HepG2 (cell line): ENCODE data around the gene RSAD1. TPM values are rescaled to one million over a fixed set of nuclear protein-coding genes. Genes with fewer than 3 reads are reported as not detected.

Source experiments
- ATAC-seq: fragments of 200-7000 bp; cut with Tn5 transposase; 3 replicates; pipeline ENCODE4 v1.9.1; 2020; ENCODE audit warnings: mild to moderate bottlenecking, moderate library complexity
- BruUV-seq: library from RNA; stranded (reverse); fragments of 400-500 nt; replicated peaks from 2 replicates; lab custom pipeline; 2021; lab: Mats Ljungman, UMichigan
- CTCF ChIA-PET: fragments of 300-600 bp; formaldehyde crosslinking; extraction: SDS; loops from one replicate; lab custom pipeline; 2021; ENCODE audit warnings: low total read pairs, inconsistent platforms, low intra/inter-chr PET ratio; lab: Yijun Ruan, JAX
- POLR2A ChIA-PET: fragments of 350-600 bp; sonication (Branson Sonifier 250); formaldehyde crosslinking; loops from one replicate; lab custom pipeline; 2020; ENCODE audit warnings: antibody characterized with exemption, inconsistent platforms; lab: Yijun Ruan, JAX
- DNase-seq: peaks from one replicate; pipeline ENCODE4 v3.0.0-alpha.2; 2015; ENCODE audit warnings: low spot score
- FAIRE-seq: peaks from 3 replicates; lab custom pipeline; 2011; peaks lifted over from hg19 to GRCh38; lab: Jason Lieb, UNC
- H2AFZ ChIP-seq: one replicate; pipeline ENCODE4 v1.6.1; 2011; ENCODE audit warnings: low read length, inconsistent platforms
- H3K27ac ChIP-seq: fragments of 300-600 bp; 3 replicates; pipeline ENCODE4 v1.8.0; 2011; ENCODE audit warnings: mixed run types, mild to moderate bottlenecking, mixed read lengths, low read length, inconsistent platforms; ENCODE audit not compliant: insufficient read depth; ENCODE audit errors: extremely low read length
- H3K27me3 ChIP-seq, 2 experiments: fragments of 200-600 bp in 1 of 2; 2 replicates in 1 of 2; 3 replicates in 1 of 2; pipeline versions ENCODE4 v1.6.0 to v1.8.0; 2011; ENCODE audit warnings: low read length in 2 of 2, mild to moderate bottlenecking in 2 of 2, moderate library complexity in 2 of 2, inconsistent platforms in 1 of 2; ENCODE audit not compliant: insufficient read depth in 2 of 2, control insufficient read depth in 1 of 2
- H3K36me3 ChIP-seq, 2 experiments: fragments of 200-600 bp in 1 of 2; replicated peaks in 1 of 2; 2 replicates in 1 of 2; 3 replicates in 1 of 2; pipeline versions ENCODE4 v1.5.1 to v1.8.0; 2011; ENCODE audit warnings: low read length in 2 of 2, inconsistent platforms in 1 of 2; ENCODE audit not compliant: insufficient read depth in 2 of 2, control insufficient read depth in 1 of 2
- H3K4me1 ChIP-seq: 2 replicates; pipeline ENCODE4 v1.5.1; 2012; ENCODE audit warnings: low read length, inconsistent platforms; ENCODE audit not compliant: insufficient read depth
- H3K4me2 ChIP-seq: 2 replicates; pipeline ENCODE4 v1.6.0; 2011; ENCODE audit warnings: low read depth, low read length, inconsistent platforms
- H3K4me3 ChIP-seq, 3 experiments: fragments of 200-600 bp in 1 of 3; sonication (generic), shearing (Covaris generic) in 1 of 3; replicated peaks in 1 of 3; 2 replicates each; pipeline ENCODE4 v1.5.1; 2011 to 2016; ENCODE audit warnings: low read length in 3 of 3, inconsistent platforms in 2 of 3, low read depth in 2 of 3, mild to moderate bottlenecking in 2 of 3, control low read depth in 1 of 3, mixed read lengths in 1 of 3; ENCODE audit not compliant: insufficient read depth in 1 of 3
- H3K79me2 ChIP-seq: one replicate; pipeline ENCODE4 v1.6.1; 2011; ENCODE audit warnings: low read length, inconsistent platforms; ENCODE audit not compliant: insufficient read depth
- H3K9ac ChIP-seq: 2 replicates; pipeline ENCODE4 v1.6.0; 2011; ENCODE audit warnings: mild to moderate bottlenecking, low read depth, low read length, inconsistent platforms; ENCODE audit not compliant: insufficient read depth
- H3K9me3 ChIP-seq: 2 replicates; pipeline ENCODE4 v1.5.1; 2012; ENCODE audit warnings: mild to moderate bottlenecking, low read length
- H4K20me1 ChIP-seq: 2 replicates; pipeline ENCODE4 v1.6.0; 2011; ENCODE audit warnings: inconsistent platforms, mild to moderate bottlenecking, low read length, moderate library complexity; ENCODE audit not compliant: insufficient read depth
- EED ChIP-seq: sonication (generic); formaldehyde crosslinking; IDR thresholded peaks from 2 replicates; pipeline ENCODE4 v1.5.0; 2020; ENCODE audit warnings: mild to moderate bottlenecking, missing genetic modification reagents
- FOSL2 ChIP-seq: sonication (generic); formaldehyde crosslinking; IDR thresholded peaks from 2 replicates; pipeline ENCODE4 v1.4.0; 2020; ENCODE audit warnings: missing genetic modification reagents
- FOXP1 ChIP-seq, 2 experiments: fragments of 450-650 bp in 1 of 2; IDR thresholded peaks; 2 replicates each; pipeline ENCODE4 v1.6.1; 2017 to 2018; ENCODE audit warnings: antibody characterized with exemption in 1 of 2
- JUND ChIP-seq: sonication (generic); formaldehyde crosslinking; IDR thresholded peaks from 2 replicates; pipeline ENCODE4 v1.8.0; 2022; ENCODE audit warnings: mild to moderate bottlenecking, missing genetic modification reagents
- KDM5A ChIP-seq: fragments of 200-600 bp; sonication (generic); IDR thresholded peaks from 2 replicates; pipeline ENCODE4 v1.7.0; 2018; ENCODE audit warnings: antibody characterized with exemption, mild to moderate bottlenecking, low read length, borderline replicate concordance
- KLF13 ChIP-seq: sonication (generic); formaldehyde crosslinking; IDR thresholded peaks from 2 replicates; pipeline ENCODE4 v1.4.0; 2020; ENCODE audit warnings: mild to moderate bottlenecking, missing genetic modification reagents
- MTERF4 ChIP-seq: sonication (generic); formaldehyde crosslinking; IDR thresholded peaks from 2 replicates; pipeline ENCODE4 v1.8.0; 2023; ENCODE audit warnings: mild to moderate bottlenecking, missing genetic modification reagents
- MTF2 ChIP-seq: sonication (generic); formaldehyde crosslinking; IDR thresholded peaks from 2 replicates; pipeline ENCODE4 v1.5.0; 2020; ENCODE audit warnings: missing genetic modification reagents, borderline replicate concordance
- NONO ChIP-seq, 2 experiments: fragments of 450-650 bp in 1 of 2; sonication (generic) in 1 of 2; formaldehyde crosslinking in 1 of 2; IDR thresholded peaks in 1 of 2; conservative IDR thresholded peaks in 1 of 2; 2 replicates each; pipeline versions ENCODE4 v1.6.1 to v1.8.0; 2017 to 2022; ENCODE audit warnings: mild to moderate bottlenecking in 1 of 2, missing genetic modification reagents in 1 of 2, moderate library complexity in 1 of 2
- NR2F6 ChIP-seq, 2 experiments: IDR thresholded peaks; 2 replicates each; pipeline ENCODE4 v1.6.1; 2016; ENCODE audit warnings: antibody characterized with exemption in 1 of 2, mild to moderate bottlenecking in 1 of 2
- RBFOX2 ChIP-seq: fragments of 200-400 bp; formaldehyde crosslinking; IDR thresholded peaks from 2 replicates; pipeline ENCODE4 v1.6.1; 2017; ENCODE audit warnings: low read depth, mild to moderate bottlenecking, low read length
- RCOR2 ChIP-seq: IDR thresholded peaks from 2 replicates; pipeline ENCODE4 v1.6.1; 2016; ENCODE audit warnings: missing biosample characterization, missing genetic modification reagents
- REL ChIP-seq: sonication (generic); formaldehyde crosslinking; conservative IDR thresholded peaks from 2 replicates; pipeline ENCODE4 v1.8.0; 2022; ENCODE audit warnings: mild to moderate bottlenecking, missing genetic modification reagents, moderate library complexity
- SOX13 ChIP-seq, 3 experiments: fragments of 450-650 bp in 1 of 3; sonication (generic) in 1 of 3; formaldehyde crosslinking in 1 of 3; IDR thresholded peaks in 2 of 3; conservative IDR thresholded peaks in 1 of 3; 2 replicates each; pipeline versions ENCODE4 v1.5.0 to v1.6.1; 2016 to 2020; ENCODE audit warnings: antibody characterized with exemption in 1 of 3, mild to moderate bottlenecking in 1 of 3, missing compliant biosample characterization in 1 of 3, missing genetic modification reagents in 1 of 3, moderate library complexity in 1 of 3
- ZEB1 ChIP-seq: IDR thresholded peaks from 2 replicates; pipeline ENCODE4 v1.6.1; 2012; ENCODE audit warnings: mild to moderate bottlenecking, low read depth, inconsistent platforms; ENCODE audit not compliant: insufficient replicate concordance
- ZNF503 ChIP-seq: sonication (generic); formaldehyde crosslinking; IDR thresholded peaks from 2 replicates; pipeline ENCODE4 v1.4.0; 2020; ENCODE audit warnings: missing genetic modification reagents
- ZNF839 ChIP-seq: sonication (generic); formaldehyde crosslinking; IDR thresholded peaks from 2 replicates; pipeline ENCODE4 v1.4.0; 2020; ENCODE audit warnings: missing genetic modification reagents, mild to moderate bottlenecking, borderline replicate concordance
- WGBS: methylation state at CpG from one replicate; pipeline ENCODE4 v1.1.6; 2017; ENCODE audit warnings: low lambda C conversion rate; 5-methylcytosine and 5-hydroxymethylcytosine counted together
- in situ Hi-C: cut with HindIII; loops from 2 replicates; pipeline ENCODE4 v1.10.0; 2017; ENCODE audit warnings: low pct_unique_long_range_greater_than_20kb; ENCODE audit not compliant: extremely low pct_ligation_motif_present
- intact Hi-C: fragments of 100-400 bp; cut with micrococcal nuclease; formaldehyde crosslinking; loops from one replicate; pipeline ENCODE4 v1.10.0; 2022; ENCODE audit not compliant: unreplicated experiment
- polyA plus RNA-seq, 8 experiments: library from polyadenylated mRNA; depleted of rRNA in 3 of 8; stranded (reverse) in 7 of 8; unstranded in 1 of 8; fragments of >200 nt; fragmentation: Illumina TruSeq in 4 of 8; extraction: Trizol in 4 of 8; gene quantifications; 2 replicates each; pipeline versions ENCODE4 v1.2.1 to v1.2.3, GENCODE V29; 2011 to 2016; ENCODE audit warnings: low read depth in 4 of 8, missing spikeins in 1 of 8, mixed read lengths in 1 of 8; ENCODE audit not compliant: insufficient read depth in 1 of 8
- total RNA-seq, 5 experiments: library from RNA; depleted of rRNA; stranded (reverse); fragments of >200 nt; fragmentation: Illumina TruSeq; extraction: Trizol; gene quantifications; 2 replicates each; pipeline ENCODE4 v1.2.3, GENCODE V29; 2016; ENCODE audit warnings: low read depth in 1 of 5
- TF ChIP-seq, protein P1 (sequence below): sonication (generic); formaldehyde crosslinking; IDR thresholded peaks from 2 replicates; pipeline ENCODE4 v1.8.1; 2023; ENCODE audit warnings: mild to moderate bottlenecking, inconsistent platforms, moderate library complexity, missing genetic modification reagents, borderline replicate concordance

The RSAD1 gene
- total and polyA plus RNA-seq, 2 of the 13 experiments (the other 11 are each of a cell fraction or from before 2014, with no cell fraction given) = 22.7 to 27.7 TPM

DNA sequence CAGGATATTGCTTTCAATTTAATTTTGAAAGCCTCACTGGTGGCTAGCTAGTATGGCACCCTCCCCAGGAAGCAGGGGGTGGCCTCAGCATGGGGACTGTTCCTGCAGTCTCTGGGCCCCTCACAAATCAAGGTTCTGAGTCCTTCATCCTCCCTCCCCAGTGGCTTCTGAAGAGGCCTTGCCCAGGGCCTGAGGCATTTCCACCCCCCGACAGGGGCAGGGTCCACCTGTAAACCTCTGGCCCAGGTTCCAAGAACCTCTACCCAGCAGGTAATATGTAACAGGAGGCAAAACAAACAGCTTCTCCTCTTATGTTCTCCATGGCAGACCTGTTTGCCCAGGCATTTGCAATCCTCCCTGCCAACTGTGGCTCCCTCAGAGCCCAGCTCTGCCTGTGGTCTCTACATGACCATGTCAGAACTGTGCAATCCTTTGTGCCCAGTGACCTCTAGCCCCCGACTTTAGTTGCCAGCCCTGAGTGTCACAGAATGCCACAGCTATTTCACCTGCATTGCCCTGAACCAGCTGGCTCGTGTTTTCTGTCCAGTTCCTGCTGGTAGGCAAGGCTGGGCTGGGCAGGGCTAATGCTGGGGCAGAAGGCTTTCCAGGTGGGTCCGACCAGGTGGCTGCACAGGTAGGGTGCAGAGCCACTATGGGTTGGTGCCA lies 38.4 kb upstream of the RSAD1 start:
- BruUV-seq = no TSS peak
- peak overlapping the region; percentile 58 for H3K27ac ChIP-seq
- peaks cover 52% of the 10 kb centered on the region for H3K4me1 ChIP-seq
- ChIA-PET CTCF (no interaction called here), POLR2A (interaction anchor here (0.6 to 2.7 kb wide), 8 partner anchors 8 to 426 kb away, joined by 3 to 19 read pairs (median 5); partner anchors contain the start of genes ACSF2, LRRC59 and TOB1)
- ATAC-seq (peak; percentile 90), DNase-seq (peak; percentile 67), FAIRE-seq (peak; percentile 32)
- intact Hi-C loops = no loop called here
- H2AFZ ChIP-seq = no peak overlapping the region
- no peaks in the 10 kb centered on the region for H3K9me3 ChIP-seq
- no peaks in the 10 kb centered on the region for H3K27me3 ChIP-seq
- in situ Hi-C loops = no loop called here
- H4K20me1 ChIP-seq = no peaks in the 10 kb centered on the region
- WGBS = 36% methylated on average over 4 of the region's 4 CpGs
- peaks cover 1 to 5% of the 10 kb centered on the region in 2 experiments; a peak in 2 of 5 replicates for H3K36me3 ChIP-seq
- peak overlapping the region; percentile 9; the same call in 1 of the 2 replicates for H3K9ac ChIP-seq
- peaks cover 10% of the 10 kb centered on the region for H3K79me2 ChIP-seq
- H3K4me3 ChIP-seq = 0 out of 6 replicates have a peak overlapping the region, but pooled peaks of 1 of the 3 experiments have one; percentile 1
- H3K4me2 ChIP-seq = peak overlapping the region; percentile 49
- TF ChIP-seq ZNF839 (CRISPR knock-in tag) (0 out of 2 replicates have a peak, but pooled peaks have one; percentile 18), ZNF503 (no peak), KDM5A (no peak), EED (CRISPR knock-in tag) (0 out of 2 replicates have a peak, but pooled peaks have one; percentile 52), MTERF4 (CRISPR knock-in tag) (peak; percentile 63; the same call in 1 of the 2 replicates), FOXP1 (IDR thresholded peaks at IDR 0.05) (no peak), FOXP1 (CRISPR knock-in tag; IDR thresholded peaks at IDR 0.05) (0 out of 2 replicates have a peak, but pooled peaks have one; percentile 31), REL (CRISPR knock-in tag) (no peak), RCOR2 (CRISPR knock-in tag) (0 out of 2 replicates have a peak, but pooled peaks have one; percentile 18), FOSL2 (CRISPR knock-in tag) (0 out of 2 replicates have a peak, but pooled peaks have one; percentile 17), MTF2 (CRISPR knock-in tag) (0 out of 2 replicates have a peak, but pooled peaks have one; percentile 11), RBFOX2 (no peak), NR2F6 (IDR thresholded peaks at IDR 0.05) (peak; percentile 26; the same call in 1 of the 2 replicates), NR2F6 (CRISPR knock-in tag; IDR thresholded peaks at IDR 0.05) (peak; percentile 52), NONO (IDR thresholded peaks at IDR 0.05) (no peak), NONO (CRISPR knock-in tag; conservative IDR thresholded peaks at IDR 0.05) (peak; percentile 61; the same call in 1 of the 2 replicates), JUND (peak; percentile 10; the same call in 1 of the 2 replicates), ZEB1 (peak; percentile 98), SOX13 (IDR thresholded peaks at IDR 0.05) (no peak), SOX13 (CRISPR knock-in tag; conservative IDR thresholded peaks at IDR 0.05 in 1 of 2, IDR thresholded peaks at IDR 0.05 in 1 of 2) (0 out of 4 replicates have a peak, but pooled peaks of 1 of the 2 experiments have one; percentile 41), KLF13 (CRISPR knock-in tag) (0 out of 2 replicates have a peak, but pooled peaks have one; percentile 57)
- TF ChIP-seq, protein P1, sequence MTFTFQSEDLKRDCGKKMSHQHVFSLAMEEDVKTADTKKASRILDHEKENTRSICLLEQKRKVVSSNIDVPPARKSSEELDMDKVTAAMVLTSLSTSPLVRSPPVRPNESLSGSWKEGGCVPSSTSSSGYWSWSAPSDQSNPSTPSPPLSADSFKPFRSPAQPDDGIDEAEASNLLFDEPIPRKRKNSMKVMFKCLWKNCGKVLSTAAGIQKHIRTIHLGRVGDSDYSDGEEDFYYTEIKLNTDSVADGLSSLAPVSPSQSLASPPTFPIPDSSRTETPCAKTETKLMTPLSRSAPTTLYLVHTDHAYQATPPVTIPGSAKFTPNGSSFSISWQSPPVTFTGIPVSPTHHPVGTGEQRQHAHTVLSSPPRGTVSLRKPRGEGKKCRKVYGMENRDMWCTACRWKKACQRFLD (CRISPR knock-in tag) = no peak
